OCI-LY3 (cell line): Measurements from ENCODE around the gene KCNA4.

Experiments used
- CTCF ChIP-seq: fragments of 200-600, 300-600 bp; sonication (generic); IDR thresholded peaks from 2 replicates; pipeline ENCODE4 v1.5.1; 2014; ENCODE audit warnings: antibody characterized with exemption, low read length, low read depth
- EZH2phosphoT487 ChIP-seq: fragments of 200-600 bp; shearing (Covaris generic); IDR thresholded peaks from 2 replicates; pipeline ENCODE4 v1.6.1; 2018; ENCODE audit warnings: antibody characterized with exemption, mixed run types, low read depth

GRCh38 chr11:30041171-30041570 is 24.3 kb upstream of the KCNA4 start:
- no peak for TF ChIP-seq CTCF
- TF ChIP-seq EZH2phosphoT487, result no peak
